Measurements from ENCODE around the gene MACROD2. TPM values are rescaled to one million over a fixed set of nuclear protein-coding genes. Genes with fewer than 3 reads are reported as not detected.

MACROD2 gene
- total RNA-seq, 1 experiment from 2014 or later = 3.7 TPM

- no peaks in the 10 kb centered on the region for H3K9me2 ChIP-seq (ENCODE audit: insufficient read depth)
- H3K4me3 ChIP-seq (replicated peaks in 1 of 2; ENCODE audit: low read depth in 1 of 2, low read length in 2 of 2) = no peak overlapping the region
- H3K4me1 ChIP-seq (ENCODE audit: control insufficient read depth in 1 of 2, insufficient read depth in 2 of 2, low read length in 2 of 2) = no peaks in the 10 kb centered on the region
- no peaks in the 10 kb centered on the region for H4K20me1 ChIP-seq (ENCODE audit: insufficient read depth)
- no peak overlapping the region for H3K4me2 ChIP-seq (ENCODE audit: low read length)
- ChIA-PET POLR2A (no interaction called here), CTCF (no interaction called here), RAD21 (ENCODE audit: low non-redundant PET in 1 of 2, low total read pairs in 2 of 2, uncharacterized antibody in 2 of 2, unreplicated experiment in 2 of 2) (no interaction called here)
- no peak overlapping the region for H2AFZ ChIP-seq (ENCODE audit: low read depth, low read length, poor library complexity, severe bottlenecking)
- peaks cover 6 to 27% of the 10 kb centered on the region in 2 experiments; a peak in 2 of 4 replicates for H3K9me3 ChIP-seq (ENCODE audit: control insufficient read depth in 1 of 2, insufficient read depth in 1 of 2, low read depth in 1 of 2, low read length in 2 of 2)
- ATAC-seq = no peak
- DNase-seq (ENCODE audit: low read depth, low spot score) = no peak
- no peak overlapping the region for H3K9ac ChIP-seq (ENCODE audit: low read length)
- H3K79me2 ChIP-seq (ENCODE audit: insufficient read depth, low read length) = no peaks in the 10 kb centered on the region
- intact Hi-C loops (cut with micrococcal nuclease) = no loop called here
- H3K27ac ChIP-seq (ENCODE audit: low read depth, low read length) = no peak overlapping the region
- no peak for TF ChIP-seq SRF (IDR thresholded peaks at IDR 0.05; ENCODE audit: low read depth)
- no peak for TF ChIP-seq EZH2phosphoT487 (IDR thresholded peaks at IDR 0.05; ENCODE audit: borderline replicate concordance)
- no peak for TF ChIP-seq YY1 (IDR thresholded peaks at IDR 0.05; ENCODE audit: extremely low read depth, insufficient replicate concordance, low read depth, low read length)
- no peak for TF ChIP-seq JUND (IDR thresholded peaks at IDR 0.05)
- no peak for TF ChIP-seq ELF1 (IDR thresholded peaks at IDR 0.05; ENCODE audit: borderline replicate concordance, low read depth)
- no peak for TF ChIP-seq EGR1 (IDR thresholded peaks at IDR 0.05; ENCODE audit: low read depth)
- no peak for TF ChIP-seq CBX3 (IDR thresholded peaks at IDR 0.05; ENCODE audit: low read depth)
- TF ChIP-seq ATF3 (IDR thresholded peaks at IDR 0.05) = no peak
- no peak for TF ChIP-seq RAD21 (IDR thresholded peaks at IDR 0.05; ENCODE audit: low read depth)
- no peak for TF ChIP-seq TCF7L2 (IDR thresholded peaks at IDR 0.05; ENCODE audit: borderline replicate concordance, extremely low read depth, insufficient read depth, insufficient read length)
- TF ChIP-seq ZFX (IDR thresholded peaks at IDR 0.05) = no peak
- TF ChIP-seq POLR2AphosphoS5 (IDR thresholded peaks at IDR 0.05; ENCODE audit: low read depth, low read length) = no peak
- TF ChIP-seq EZH2 (IDR thresholded peaks at IDR 0.05) = no peak
- no peaks in the 10 kb centered on the region for H3K36me3 ChIP-seq (ENCODE audit: control insufficient read depth in 1 of 2, insufficient read depth in 2 of 2, low read length in 2 of 2)
- H3K27me3 ChIP-seq (ENCODE audit: insufficient read depth, low read length) = no peaks in the 10 kb centered on the region
- BruUV-seq (replicated peaks) = no TSS peak
Measured at GRCh38 chr20:15565786-15566185, 1570.5 kb downstream of the MACROD2 start.

- H2AFZ ChIP-seq (ENCODE audit: low read depth, low read length, poor library complexity, severe bottlenecking) = no peak overlapping the region
- no peaks in the 10 kb centered on the region for H4K20me1 ChIP-seq (ENCODE audit: insufficient read depth)
- H3K4me1 ChIP-seq (ENCODE audit: control insufficient read depth in 1 of 2, insufficient read depth in 2 of 2, low read length in 2 of 2) = no peaks in the 10 kb centered on the region
- ATAC-seq (no peak), DNase-seq (ENCODE audit: low read depth, low spot score) (no peak)
- TF ChIP-seq JUND (IDR thresholded peaks at IDR 0.05) (no peak), ZFX (IDR thresholded peaks at IDR 0.05) (no peak), FOSL1 (IDR thresholded peaks at IDR 0.05; ENCODE audit: low read depth) (no peak), EGR1 (IDR thresholded peaks at IDR 0.05; ENCODE audit: low read depth) (no peak), RAD21 (IDR thresholded peaks at IDR 0.05; ENCODE audit: low read depth) (no peak), TCF7L2 (IDR thresholded peaks at IDR 0.05; ENCODE audit: borderline replicate concordance, extremely low read depth, insufficient read depth, insufficient read length) (no peak), CBX3 (IDR thresholded peaks at IDR 0.05; ENCODE audit: low read depth) (no peak), MAX (IDR thresholded peaks at IDR 0.05) (no peak)
- RAD21 ChIA-PET (ENCODE audit: low non-redundant PET in 1 of 2, low total read pairs in 2 of 2, uncharacterized antibody in 2 of 2, unreplicated experiment in 2 of 2) = no interaction called here
- no peaks in the 10 kb centered on the region for H3K36me3 ChIP-seq (ENCODE audit: control insufficient read depth in 1 of 2, insufficient read depth in 2 of 2, low read length in 2 of 2)
- intact Hi-C loops (cut with micrococcal nuclease) = no loop called here
- H3K79me2 ChIP-seq (ENCODE audit: insufficient read depth, low read length) = no peaks in the 10 kb centered on the region
- no TSS peak for BruUV-seq (replicated peaks)
- no peaks in the 10 kb centered on the region for H3K9me2 ChIP-seq (ENCODE audit: insufficient read depth)
- no peak overlapping the region for H3K27ac ChIP-seq (ENCODE audit: low read depth, low read length)
- H3K27me3 ChIP-seq (ENCODE audit: insufficient read depth, low read length) = no peaks in the 10 kb centered on the region
- H3K4me3 ChIP-seq (replicated peaks in 1 of 2; ENCODE audit: low read depth in 1 of 2, low read length in 2 of 2) = no peak overlapping the region
- POLR2A ChIA-PET = no interaction called here
- CTCF ChIA-PET = no interaction called here
- H3K9me3 ChIP-seq (ENCODE audit: control insufficient read depth in 1 of 2, insufficient read depth in 1 of 2, low read depth in 1 of 2, low read length in 2 of 2) = peaks cover 0 to 22% of the 10 kb centered on the region in 2 experiments; a peak in 2 of 4 replicates
- no peak overlapping the region for H3K9ac ChIP-seq (ENCODE audit: low read length)
- no peak overlapping the region for H3K4me2 ChIP-seq (ENCODE audit: low read length)
Measured at GRCh38 chr20:15567219-15567618, 1571.9 kb downstream of the MACROD2 start.

Measured in HCT116 (cell line).